Measurements from ENCODE around the gene SPDYE2B.
"Not testable (repeated sequence)": the region's sequence is repeated elsewhere in the genome, so short reads cannot be mapped to it uniquely, and the experiment has no call there.

The SPDYE2B gene

DNA sequence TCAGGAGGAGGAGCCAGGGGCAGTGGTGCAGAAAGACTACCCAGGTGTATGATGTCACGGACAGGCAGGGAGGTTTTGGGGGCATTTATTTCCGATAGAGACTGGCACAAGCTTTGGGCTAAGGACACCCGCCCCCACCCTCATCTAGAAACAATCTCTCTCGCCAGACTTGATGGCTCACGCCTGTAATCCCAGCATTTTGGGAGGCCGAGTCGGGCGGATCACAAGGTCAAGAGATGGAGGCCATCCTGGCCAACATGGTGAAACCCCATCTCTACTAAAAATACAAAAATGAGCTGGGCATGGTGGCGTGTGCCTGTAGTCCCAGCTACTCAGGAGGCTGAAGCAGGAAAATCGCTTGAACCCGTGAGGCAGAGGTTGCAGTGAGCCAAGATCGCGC, 13.2 kb upstream of the SPDYE2B start:
- intact Hi-C loops (cut with DNase I), result not testable (repeated sequence)
- DNase-seq, result peak in 1 of 42 donors; percentile 12

DNA sequence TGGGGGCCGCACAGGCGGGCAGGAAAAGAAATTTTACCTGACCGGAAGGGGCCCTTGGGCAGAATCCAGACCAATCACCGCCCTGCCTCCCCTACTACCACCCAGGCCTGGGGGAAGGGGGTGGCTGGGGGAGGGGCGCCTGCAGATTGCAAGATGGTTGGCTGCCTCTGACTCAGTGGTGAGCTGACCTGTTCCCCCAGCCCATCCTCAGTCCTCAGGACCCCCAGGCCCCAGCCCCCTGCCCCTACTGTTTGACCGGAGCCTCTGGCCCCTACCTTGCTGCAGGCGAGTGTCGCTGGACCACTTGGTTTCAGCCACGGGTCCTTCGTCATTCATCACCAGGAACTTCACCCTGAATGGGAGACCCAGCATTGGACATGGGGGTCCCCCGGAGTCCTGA, 11.3 kb upstream of the SPDYE2B start:
- intact Hi-C loops (cut with DNase I), result not testable (repeated sequence)
- peak in 7 of 42 donors; percentile 0 to 25 (median 5) for DNase-seq

DNA sequence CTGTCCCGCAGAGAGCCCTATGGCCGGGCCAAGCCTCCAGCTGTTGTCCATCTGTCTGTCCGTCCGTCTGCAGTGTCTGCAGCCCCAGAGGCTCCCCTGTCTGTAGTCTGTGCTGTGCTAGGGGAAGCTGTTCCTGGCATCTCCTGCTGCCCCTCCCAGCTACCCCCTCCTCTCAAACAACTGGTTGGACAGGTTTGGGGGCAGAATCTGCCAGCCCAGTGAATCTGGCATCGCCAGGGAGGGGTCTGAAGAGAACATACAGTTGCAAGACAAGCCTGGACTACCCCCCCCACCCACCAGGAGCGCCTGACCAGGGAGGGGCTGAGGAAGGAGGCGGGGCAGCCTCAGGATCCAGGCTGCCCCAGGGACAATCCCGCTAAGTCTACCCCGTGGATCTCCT, 7.4 kb upstream of the SPDYE2B start, which contains the start of gene UPK3BL1:
Gene UPK3BL1, minus strand, starts transcription at position 101 of the 400 bp plus-strand sequence. Its CDS starts 50 bp downstream, at position 51.
- intact Hi-C loops (cut with DNase I), result not testable (repeated sequence)

DNA sequence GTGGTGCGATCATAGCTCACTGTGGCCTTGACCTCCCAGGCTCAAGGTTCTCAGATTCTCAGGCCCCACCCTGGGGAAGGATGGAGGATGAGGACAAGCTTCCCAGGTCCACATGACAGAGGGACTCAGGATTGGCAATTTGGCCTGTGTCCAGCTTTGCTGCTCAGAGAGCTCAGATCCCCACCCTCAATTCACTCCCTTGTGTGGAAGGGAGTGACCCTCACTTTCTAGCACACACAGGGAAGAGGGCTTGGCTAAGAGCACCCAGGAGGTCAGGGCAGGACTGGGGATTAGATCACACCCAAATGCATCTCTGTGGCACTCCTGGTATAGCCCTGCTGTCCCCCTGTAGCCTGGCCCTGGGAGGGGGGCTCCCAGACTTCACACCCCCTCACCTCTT, 6.7 kb upstream of the SPDYE2B start:
- DNase-seq; intact Hi-C loops (cut with DNase I): not testable (repeated sequence)

More for the DNA sequence above, 7.4 kb upstream of the SPDYE2B start, which contains the start of gene UPK3BL1:
- not testable (repeated sequence) for DNase-seq

- intact Hi-C loops (cut with DNase I), result not testable (repeated sequence)
- DNase-seq, result peak in 1 of 42 donors; percentile 22
These were observed 2.3 kb upstream of the SPDYE2B start for GRCh38 chr7:102647813-102648212.

GRCh38 chr7:102664765-102665164, 14.6 kb downstream of the SPDYE2B start:
- peak in 1 of 42 donors; percentile 4 for DNase-seq
- intact Hi-C loops (cut with DNase I), result not testable (repeated sequence)

DNA sequence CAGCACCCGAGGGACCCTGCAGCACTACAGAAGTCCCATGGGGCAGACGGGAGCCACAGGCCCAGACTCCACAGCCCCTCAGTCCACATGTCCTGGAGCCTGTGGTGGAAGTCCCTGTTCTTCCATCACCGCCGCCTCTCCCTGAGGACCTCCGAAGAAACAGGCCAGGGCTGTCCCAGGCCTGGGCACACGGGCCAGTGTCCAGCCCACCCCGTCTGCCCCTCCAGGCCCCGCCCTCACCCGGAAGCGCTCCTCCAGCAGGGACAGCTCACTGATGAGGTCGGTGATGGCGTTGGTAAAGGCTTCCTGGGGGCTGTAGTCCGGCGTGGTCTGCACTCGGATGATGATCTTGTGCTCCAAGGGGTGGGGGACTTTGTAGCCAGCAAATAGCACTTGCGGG, 16.7 kb downstream of the SPDYE2B start:
- DNase-seq; intact Hi-C loops (cut with DNase I): not testable (repeated sequence)

DNA sequence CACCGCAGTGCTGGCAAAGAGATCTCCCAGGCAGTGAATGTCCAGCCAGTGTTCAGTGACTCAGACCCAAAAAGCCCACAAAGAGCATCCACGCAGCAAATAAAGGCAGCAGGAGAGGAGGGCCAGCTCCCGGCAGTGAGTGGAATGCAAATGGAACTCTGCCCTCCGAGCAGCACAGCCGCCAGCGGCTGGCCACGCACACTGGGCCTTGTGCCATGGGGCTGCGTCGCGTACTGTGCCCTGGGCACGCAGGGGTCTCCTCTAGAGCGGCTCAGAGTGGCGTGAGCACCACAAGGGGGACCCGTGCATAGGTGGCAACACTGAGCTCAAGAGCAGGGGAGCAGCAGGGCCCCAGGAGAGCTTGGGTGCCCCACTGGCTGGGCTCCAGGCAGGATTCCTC, 17.4 kb downstream of the SPDYE2B start:
- DNase-seq, result peak in 29 of 42 donors; percentile 3 to 55 (median 20)
- intact Hi-C loops (cut with DNase I), result not testable (repeated sequence)

GRCh38 chr7:102671166-102671955, 21.2 kb downstream of the SPDYE2B start, which contains the start of gene POLR2J2:
Gene POLR2J2, minus strand, starts transcription at chr7:102671663. Its CDS starts 62 bp downstream, at chr7:102671601.
- intact Hi-C loops (cut with DNase I), result not testable (repeated sequence)
- peak in 21 of 42 donors; percentile 64 to 98 (median 88) for DNase-seq

- DNase-seq; intact Hi-C loops (cut with DNase I): not testable (repeated sequence)
These were observed 21.8 kb downstream of the SPDYE2B start for GRCh38 chr7:102671956-102672307.

DNA sequence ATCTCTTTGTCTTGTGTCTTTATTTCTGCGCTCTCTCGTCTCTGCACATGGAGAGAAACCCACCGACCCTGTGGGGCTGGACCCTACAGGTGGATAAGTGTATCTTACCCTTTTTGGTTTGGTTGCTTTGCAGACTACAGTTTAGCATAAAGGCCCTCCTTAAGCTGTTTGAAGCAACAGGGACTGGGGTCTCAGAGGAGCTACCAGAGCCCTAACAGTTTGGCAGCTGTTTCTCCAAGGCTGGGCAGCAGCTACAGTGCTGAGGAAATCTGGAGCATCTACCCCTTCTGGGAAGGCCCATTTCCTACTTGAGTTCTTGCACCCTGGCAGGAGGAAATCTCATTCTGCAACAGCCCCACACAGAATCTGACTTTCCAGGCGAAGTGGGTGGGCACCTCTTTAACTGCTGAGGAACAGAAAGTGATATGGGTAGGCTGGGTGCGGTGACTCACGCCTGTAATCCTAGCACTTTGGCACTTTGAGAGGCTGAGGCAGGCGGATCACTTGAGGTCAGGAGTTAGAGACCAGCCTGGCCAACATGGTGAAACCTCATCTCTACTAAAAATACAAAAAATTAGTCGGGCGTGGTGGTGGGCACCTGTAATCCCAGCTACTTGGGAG, 23.4 kb downstream of the SPDYE2B start:
- peak in 2 of 42 donors; percentile 13 for DNase-seq
- intact Hi-C loops (cut with DNase I), result not testable (repeated sequence)

GRCh38 chr7:102675545-102675944, 25.4 kb downstream of the SPDYE2B start:
- intact Hi-C loops (cut with DNase I), result not testable (repeated sequence)
- DNase-seq, result peak in 3 of 42 donors; percentile 5 to 15 (median 8)

- intact Hi-C loops (cut with DNase I); DNase-seq: not testable (repeated sequence)
These were observed 30.7 kb downstream of the SPDYE2B start for GRCh38 chr7:102680780-102681179.

- intact Hi-C loops (cut with DNase I), result not testable (repeated sequence)
These were observed 32.4 kb downstream of the SPDYE2B start for GRCh38 chr7:102682560-102682959.

GRCh38 chr7:102688299-102689036, 38.3 kb downstream of the SPDYE2B start:
- DNase-seq; intact Hi-C loops (cut with DNase I): not testable (repeated sequence)

More at GRCh38 chr7:102682560-102682959, 32.4 kb downstream of the SPDYE2B start:
- DNase-seq, result not testable (repeated sequence)

- intact Hi-C loops (cut with DNase I); DNase-seq: not testable (repeated sequence)
These were observed 39.5 kb downstream of the SPDYE2B start for GRCh38 chr7:102689436-102690282.

GRCh38 chr7:102690602-102691001, 40.5 kb downstream of the SPDYE2B start:
- DNase-seq; intact Hi-C loops (cut with DNase I): not testable (repeated sequence)

DNA sequence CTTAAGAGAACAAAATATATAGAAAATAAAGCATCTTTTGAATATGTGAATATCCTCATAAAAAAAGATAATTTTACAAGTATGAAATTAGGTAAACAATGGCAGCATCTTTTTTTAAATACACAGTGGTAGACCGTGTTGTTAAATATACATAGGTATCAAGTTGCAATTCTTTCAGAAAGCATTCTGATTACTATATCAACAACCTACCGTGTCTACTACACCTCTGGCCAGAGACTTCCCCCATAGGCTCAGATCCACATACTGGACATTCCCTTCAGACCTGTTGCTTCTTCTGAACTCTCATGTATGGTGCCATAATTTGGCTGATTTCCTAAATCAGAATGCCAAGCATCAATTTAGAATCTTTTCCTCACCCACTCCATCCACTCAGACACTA, 43.9 kb downstream of the SPDYE2B start:
- intact Hi-C loops (cut with DNase I); DNase-seq: not testable (repeated sequence)
